DMS114 treated with DMSO at 0.1 percent for 48 hours (cell line): Measurements from ENCODE around the gene ATG4C.

Experiments
- DNase-seq: peaks from one replicate; lab custom pipeline; 2025; ENCODE audit not compliant: unreplicated experiment; lab: John Stamatoyannopoulos, UW

The ATG4C gene

DNA sequence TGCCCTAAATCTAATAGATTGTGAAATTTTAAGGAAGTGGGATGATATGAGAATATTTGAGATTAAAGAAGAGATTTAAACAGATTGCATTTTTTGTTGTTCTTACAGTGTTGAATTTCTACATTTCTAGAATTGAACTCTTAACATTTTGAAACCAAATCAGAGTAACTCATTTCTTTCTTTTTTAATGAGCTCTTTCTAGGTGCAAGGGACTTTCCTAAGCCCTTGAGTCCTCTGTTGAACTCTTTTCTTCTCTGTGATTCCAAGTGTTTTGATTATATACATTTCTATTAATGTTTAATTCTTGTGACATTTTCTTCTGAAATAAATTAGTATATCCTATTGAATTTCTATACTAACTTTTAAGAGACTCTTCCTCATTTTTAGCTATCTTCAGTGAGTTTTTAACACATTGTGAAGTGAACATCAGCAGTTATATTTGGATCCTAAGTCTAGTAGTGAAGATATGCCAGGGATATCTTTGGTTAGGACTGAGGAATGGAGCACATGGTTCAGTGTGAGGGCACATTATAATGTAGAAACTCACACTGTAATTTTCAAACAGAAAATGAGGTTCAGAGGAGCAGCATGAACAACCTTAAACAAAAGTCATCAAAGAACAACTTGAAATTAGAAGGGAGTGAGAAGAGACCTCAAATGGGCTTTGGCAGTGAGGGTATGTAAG, 53.1 kb downstream of the ATG4C start:
- DNase-seq, result no peak

DNA sequence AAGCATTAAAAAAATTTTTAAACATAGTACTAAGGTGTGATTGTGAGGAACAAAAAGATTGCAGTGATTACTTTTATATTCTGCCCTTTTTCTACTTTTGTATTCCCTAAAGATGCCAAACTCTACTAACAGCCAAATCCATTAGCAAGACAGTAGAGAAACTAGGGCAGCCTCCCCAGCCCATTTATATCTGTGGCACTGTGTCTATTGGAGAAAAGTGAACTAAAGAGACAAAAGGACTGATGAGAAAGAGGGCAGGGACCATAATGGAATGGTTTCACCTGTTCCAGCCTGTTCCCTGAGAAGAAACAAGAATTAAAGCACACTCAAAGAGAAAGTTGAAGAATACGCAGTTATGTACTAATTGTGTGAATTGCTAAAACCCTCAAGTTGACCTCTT, 56.6 kb downstream of the ATG4C start:
- no peak for DNase-seq

DNA sequence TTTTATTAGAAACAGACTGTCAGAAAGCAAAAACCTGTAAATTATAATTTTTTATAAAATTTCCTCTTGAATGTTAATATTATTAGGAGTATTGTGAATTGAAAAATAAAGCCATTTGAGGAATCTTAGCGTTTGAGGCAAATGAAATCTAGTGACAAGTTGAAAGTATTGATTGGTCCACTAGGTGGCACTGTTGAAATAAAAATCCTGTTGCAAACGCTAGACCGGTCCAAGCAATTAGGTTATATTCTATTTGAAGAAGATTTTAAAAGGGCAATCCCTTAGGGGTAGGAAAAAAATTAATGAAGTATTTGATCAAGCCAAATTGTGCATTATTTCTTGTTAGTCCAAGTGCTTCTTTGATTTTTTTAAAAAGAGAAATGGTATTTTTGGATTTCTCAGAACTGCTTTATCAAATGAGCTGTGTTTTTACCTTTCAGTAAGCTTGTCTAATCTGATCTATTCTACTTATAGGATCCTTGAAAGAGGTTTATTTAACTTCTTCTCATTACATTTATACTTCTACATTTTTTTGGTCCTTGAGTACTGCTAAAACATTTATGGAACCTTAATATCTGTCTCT, 57.7 kb downstream of the ATG4C start:
- DNase-seq, result peak; percentile 66

DNA sequence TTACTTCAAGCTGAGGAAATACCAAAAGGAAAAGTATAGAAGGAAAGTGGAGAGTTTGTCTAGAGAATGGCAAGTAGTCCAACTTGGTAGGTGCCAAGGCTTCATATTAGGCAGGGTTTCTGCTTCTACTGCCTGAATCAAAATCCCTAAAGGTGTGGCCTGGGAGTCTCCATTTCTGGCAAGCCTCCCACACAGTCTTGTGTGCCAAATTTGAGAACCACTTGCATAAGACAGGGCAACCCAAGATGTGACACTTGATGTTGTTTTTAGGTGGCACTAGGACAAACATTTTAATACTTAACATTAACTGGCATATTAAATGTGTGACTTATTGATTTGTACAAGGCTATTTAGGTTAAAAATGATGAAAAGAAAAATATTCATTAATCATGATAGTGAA, 60.1 kb downstream of the ATG4C start:
- no peak for DNase-seq

DNA sequence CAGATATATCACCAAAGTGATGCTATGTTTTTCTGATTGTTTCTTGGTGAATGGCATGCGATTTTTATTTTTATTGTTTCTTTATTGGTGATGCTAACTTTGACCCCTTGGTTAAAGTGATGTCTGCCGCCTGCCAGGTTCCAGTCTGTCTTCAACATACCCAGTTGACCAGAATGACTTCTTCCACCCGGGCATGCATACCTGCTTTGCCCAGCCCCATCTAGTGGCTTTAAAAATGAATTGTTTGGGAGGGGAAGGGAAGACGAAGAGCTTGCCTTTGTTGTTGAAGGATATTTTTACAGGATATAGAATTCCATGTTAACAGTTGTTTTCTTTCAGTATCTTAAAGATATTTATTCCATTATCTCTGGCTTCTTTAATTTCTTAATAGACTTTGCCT, 65.1 kb downstream of the ATG4C start:
- no peak for DNase-seq

DNA sequence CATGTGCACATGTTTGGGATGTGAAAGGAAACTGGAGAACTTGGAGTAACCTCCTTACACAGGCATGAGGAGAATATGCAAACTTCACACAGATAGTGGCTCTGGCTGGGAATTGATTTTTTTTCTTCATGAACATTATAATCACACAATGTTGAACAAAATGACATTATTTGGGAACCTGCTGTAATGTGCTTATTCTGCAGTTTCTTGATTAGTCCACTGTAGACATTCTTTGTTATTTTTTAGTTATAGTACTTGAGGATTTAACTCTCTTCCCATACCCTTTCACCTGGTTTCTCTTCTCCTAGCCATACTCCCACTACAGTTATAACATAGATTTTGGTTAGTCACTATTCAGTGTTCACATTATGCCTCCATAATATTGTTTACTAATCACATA, 68.3 kb downstream of the ATG4C start:
- no peak for DNase-seq

DNA sequence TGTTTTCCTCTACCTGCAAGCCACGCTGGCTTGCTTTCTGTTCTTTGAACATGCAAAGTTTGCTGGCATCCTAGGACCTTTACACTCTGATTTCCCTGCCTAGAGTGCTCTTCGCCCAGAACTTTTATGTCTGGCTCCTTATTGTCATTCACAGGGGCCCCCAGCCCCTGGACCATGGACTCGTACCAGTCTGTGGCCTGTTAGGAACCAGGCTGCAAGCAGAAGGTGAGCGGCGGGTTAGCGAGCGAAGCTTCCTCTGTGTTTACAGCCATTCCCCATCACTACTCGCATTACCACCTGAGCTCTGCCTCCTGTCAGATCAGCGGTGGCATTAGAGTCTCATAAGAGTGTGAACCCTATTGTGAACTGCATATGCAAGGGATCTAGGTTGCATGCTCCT, 73.0 kb downstream of the ATG4C start:
- no peak for DNase-seq

DNA sequence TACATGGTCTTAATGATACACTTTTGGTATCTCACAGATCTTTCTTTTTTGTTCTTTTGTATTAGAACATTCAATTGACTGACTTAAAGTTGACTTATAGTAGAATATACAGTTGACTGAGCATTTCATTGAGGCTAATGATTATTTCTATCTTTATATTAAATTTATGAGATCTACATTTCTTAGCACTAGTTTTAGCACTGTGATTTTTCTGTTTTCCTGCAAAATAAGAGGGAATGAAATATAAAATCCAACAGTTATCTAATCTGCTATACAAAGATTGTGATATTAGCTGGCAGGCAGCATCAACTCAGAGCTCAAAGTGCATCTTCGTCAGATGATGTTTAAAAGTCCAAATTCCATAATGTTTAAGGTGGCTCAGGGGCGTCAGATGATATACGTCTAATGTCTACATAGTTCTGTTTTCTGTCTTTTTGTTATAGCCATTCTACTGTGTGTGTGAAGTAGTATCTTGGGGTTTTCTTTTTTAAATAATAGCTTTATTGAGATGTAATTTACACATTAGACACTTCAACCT, 85.4 kb downstream of the ATG4C start:
- DNase-seq, result no peak

DNA sequence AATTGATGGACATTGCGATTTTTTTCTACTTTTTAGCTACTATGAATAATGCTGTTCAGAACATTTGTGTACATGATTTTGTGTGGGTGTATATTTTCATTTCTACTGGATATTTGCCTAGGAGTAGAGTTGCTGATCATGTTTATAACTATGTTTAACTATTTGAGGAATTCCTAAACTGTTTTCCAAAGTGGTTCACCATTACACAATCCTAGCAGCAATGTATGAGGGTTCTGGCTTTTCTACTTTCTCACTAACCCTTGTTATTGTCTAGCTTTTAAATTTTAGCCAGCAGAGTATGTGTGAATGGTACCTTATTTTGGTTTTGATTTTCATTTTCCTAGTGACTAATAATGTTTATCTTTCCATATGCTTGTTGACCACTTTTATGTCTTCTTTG, 86.2 kb downstream of the ATG4C start:
- DNase-seq, result no peak

DNA sequence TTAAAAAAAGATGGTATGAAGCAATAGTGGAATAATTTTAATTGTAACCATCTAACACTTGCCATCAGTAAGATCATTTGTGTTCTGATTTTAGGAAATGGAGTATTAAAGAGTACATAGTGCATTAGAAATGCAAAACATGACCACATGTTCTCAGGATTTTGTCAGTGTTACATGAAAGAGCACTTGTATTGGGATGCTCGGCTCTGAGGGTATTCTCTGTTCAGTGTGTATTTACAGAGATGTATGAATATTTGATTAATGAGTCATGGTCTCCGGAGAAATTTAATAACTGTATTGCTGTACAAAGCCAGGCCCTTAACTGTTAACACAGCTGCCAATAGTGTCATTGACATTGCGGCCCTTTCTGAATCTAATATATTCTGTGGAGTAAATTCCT, 91.7 kb downstream of the ATG4C start:
- DNase-seq, result no peak

DNA sequence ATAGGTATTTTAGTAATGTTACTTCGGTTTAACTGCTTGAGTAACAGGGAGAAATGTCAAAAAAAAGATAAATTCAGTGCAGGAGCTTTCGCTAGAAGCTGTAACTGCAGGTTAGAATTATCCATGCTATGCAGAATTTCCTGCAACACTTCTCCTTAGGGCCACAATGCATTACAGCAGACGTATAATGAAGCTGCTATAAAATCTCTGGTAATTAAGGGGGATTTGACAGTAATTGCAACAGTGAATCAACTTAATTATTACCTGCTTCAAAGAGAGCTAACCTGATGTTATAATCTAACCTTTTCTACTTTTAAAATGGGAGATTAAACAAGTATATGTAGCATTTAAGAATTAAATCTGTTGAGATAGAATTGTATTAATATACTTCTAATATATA, 92.6 kb downstream of the ATG4C start:
- no peak for DNase-seq

DNA sequence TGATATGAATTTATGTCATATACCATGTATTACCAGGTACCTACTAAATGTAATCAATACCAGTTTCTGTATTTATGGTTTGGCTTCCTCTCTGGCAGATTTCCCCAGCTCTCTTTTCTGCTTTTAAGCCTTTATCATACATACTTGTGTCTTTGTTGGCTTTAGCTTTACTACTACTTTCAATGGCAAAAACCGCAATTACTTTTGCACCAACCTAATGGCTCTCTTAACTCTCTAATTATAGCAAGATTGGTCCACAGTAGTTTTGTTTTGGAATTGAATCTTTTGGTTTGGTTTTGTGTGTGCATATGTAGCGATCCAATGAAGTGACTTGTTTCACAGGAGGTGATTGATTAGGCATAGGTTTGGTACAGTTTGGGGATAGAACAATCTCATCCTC, 93.6 kb downstream of the ATG4C start:
- DNase-seq, result no peak

DNA sequence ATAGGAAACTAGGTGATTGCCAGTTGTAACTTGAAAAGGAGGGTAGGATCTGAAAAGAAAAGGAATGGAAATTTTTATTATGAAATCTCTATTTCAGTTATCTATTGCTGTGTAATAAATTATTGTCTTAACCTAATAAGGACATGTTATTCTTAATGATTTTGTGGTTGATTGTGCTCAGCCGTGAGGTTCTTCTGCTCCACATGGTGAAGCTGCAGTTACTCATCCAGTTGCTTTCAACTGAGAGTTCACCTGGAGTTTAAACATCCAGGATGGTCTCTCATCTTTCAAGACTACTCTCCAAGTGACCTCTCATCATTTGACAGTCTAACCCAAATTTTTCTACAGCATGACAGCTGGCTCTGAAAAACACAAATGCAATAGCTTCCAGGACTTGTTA, 96.0 kb downstream of the ATG4C start:
- DNase-seq, result no peak

DNA sequence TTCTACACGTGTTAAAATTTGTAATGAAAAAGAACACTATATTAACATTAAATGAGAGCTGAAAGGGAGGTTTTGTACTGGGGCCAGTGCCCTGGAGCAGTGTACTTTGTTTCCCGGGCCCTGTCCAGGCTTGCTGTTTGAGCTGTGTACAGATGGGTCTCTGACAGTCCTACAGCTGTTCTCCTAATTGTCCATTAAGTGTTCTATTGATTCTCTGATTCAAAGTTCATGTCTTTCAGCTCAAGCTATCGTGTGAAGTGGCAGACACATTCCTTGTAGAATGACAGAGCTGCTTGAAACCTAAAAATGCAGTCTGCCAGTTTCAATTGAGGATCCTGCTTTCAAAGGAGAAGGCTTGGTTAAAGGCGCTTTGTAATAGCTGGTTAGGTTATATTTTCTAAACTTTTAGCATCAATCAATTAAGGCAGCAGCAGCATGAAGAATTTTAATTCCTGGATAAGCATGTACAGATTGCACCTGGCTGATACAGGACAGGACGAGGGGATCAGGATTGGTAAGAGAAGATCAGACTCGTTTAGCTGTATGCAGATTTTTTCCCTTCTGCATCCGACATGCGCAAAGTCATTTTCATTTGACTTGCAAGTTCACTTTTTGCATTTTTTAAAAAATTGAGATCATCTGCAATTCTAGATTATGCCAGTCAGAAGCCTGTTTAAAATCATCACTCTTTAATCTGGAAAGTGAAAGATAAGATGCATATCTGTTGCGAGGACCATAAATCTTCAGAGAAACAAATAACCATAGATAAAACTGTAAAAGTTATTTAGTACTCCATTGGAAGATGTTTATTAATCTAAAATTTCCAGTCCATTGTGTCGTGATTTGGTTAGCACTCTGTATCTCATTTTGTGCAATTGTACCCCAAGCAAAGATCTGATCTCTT, 98.5 kb downstream of the ATG4C start:
- DNase-seq, result no peak

DNA sequence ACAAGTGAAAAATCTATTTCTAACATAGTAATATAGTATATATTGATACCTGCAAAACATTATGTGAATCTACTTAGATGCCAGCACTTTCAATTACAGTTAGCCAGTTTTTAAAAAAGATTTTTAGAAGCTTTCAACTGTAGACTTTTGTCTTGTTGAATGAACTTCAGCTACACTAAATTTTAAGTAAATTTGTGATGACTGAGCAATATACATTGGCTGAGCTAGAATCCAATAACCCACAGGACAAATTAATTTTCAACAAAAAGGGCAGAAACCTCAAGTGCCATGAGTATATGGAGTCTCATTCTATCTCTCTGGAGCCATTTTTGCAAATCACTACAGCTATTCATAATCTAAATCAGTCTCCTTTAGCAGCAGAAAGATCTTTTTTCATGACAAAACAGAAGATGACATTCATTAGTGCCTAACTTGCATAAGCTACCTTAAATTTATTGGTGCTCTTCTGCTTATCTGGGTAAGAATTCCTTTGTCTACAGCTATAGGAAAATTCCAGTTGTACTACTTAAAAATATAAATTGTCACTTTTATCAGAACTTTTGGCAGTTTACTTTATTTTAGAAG, 100.3 kb downstream of the ATG4C start:
- DNase-seq, result no peak

DNA sequence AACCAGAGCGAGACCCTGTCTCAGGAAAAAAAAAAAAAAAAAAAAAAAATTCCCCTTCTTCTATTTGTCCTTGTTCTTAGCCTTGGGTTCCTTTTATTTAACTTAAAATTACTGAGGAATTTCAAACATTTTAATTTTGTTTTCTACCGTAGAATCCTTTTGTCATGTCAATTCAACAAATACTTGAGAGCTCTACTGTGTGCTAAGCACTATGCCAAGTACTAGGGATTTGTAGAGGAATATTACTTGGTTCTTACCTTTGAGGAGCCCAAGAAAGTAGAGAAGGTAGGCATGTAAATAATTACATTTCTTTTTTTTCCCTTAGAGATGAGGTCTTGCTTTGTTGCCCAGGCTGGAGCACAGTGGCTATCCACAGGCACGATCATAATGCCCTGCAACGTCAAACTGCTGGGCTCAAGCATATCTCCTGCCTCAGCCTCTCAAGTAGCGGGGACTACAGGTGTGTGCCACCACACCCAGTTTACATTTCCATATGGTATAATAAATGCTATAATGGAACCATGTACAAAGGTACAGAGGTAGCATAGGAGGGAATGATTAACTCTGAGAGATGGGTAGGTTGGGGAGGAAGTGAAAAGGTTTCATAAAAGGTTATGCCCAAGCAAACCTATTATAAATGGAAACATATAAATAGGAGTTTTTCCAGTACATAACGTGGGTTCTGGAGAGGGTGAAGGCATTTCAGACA, 104.0 kb downstream of the ATG4C start:
- no peak for DNase-seq

DNA sequence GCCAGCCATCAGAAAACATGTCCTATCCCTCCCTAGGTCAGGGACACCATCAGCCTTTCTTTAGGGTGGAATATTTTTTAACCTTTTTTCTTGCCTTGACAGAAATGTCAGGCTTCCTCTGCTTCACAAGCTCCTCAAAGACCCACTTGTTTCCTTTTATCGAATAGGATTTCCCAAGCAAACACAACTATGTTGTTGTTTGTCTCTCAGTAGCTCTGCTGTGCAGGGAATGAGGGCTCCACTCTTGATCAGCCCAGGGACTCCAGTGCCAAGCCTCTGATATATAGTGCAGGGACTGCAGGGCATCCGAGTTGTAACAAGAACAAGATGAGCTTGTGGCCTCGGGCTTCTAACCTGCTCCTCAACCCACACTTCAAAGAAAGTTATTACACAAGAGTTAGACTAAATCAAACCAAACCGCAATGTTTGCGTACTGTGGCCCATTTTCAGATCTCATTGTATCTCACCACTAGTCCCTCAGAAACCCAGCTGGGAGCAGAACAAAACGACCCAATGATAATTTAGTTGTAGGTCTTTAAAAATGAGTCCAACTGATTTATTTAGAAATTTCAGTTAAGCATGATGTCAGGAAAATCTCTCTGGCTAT, 108.1 kb downstream of the ATG4C start:
- DNase-seq, result no peak

DNA sequence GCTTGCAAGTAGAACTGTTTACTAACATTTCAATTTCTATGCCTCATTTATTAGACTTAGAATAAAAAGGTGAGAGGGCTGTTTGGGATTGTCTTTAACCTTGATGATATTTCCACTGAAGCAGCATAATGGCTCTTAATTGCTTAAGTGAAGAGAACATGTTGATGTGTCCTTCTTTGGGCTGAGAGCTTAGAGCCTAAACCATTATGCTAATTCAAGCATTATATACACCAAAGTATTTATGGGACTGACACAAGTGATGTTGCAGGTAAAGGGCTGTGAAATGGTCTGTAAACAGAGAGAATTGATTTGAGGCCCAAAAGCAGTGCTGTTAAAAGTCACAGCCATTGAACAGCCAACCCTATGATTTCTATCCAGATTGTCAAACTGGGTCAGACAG, 113.9 kb downstream of the ATG4C start:
- DNase-seq, result no peak

DNA sequence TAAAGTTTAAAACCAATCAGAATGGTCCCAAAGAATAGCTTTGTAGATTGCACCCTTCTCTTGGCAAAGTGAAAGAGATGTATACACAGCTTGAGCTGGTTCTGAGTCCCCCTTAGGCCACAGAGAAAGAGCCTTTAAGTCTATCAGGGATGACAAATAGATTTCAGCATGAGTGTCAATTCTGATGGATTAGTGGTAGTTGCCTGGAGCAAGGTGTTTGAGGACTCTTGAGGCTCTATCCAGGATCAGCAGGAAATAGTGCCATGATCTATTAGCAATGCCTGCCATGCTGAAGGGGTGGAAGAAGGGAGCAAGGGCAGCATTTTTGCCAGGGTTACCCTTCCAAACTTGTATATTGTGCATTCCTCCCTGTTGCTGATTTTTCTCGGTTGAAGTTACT, 116.6 kb downstream of the ATG4C start:
- no peak for DNase-seq

DNA sequence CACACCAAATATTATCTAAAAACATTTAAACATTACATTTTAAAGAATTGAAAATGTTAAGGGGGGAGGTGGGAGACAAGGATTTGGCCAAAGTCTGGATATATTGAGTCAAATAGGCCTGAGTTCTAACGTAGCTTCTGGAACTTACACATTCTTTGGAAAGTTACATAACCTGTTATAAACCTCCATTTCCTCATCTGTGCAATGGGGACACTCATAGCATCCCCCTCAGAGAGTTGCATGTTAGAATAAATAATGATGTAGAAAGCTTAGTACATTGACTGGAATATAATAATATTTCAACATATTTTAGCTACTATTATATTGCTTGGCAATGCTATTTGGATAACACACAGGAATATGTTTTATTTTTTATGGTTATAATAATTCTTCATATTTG, 117.7 kb downstream of the ATG4C start:
- no peak for DNase-seq

DNA sequence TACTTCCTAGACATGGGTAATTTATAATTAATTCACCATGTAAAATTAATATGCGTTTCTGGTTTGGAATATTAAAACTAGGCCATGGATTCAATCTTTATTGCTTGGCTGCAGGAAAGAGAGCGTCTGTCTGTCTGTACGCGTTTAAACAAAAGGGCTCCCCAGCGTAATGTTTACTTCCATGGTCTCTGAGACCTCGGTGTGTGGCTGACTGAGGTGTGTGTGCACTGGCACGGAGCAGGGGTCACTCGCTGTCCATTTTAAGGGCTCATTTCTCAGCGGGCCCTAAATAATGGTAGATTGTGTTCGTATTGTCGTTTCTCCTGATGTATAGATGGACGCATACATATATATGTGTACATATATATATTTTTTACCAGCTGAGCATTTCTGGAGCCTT, 119.6 kb downstream of the ATG4C start:
- no peak for DNase-seq
